CD4-positive, alpha-beta T cell treated with Interleukin-6 for 4 hours (primary cell): ENCODE results near the gene QSER1.
"Not testable (repeated sequence)": the region's sequence is repeated elsewhere in the genome, so short reads cannot be mapped to it uniquely, and the experiment has no call there.

ENCODE experiments used
- DNase-seq: peaks from one replicate; pipeline ENCODE4 v3.0.0-alpha.2; 2020; ENCODE audit warnings: mixed read lengths

QSER1 gene

GRCh38 chr11:32937283-32937682 lies 44.7 kb downstream of the QSER1 start:
- not testable (repeated sequence) for DNase-seq

GRCh38 chr11:32939046-32939445 lies 46.4 kb downstream of the QSER1 start:
- no peak for DNase-seq

DNA sequence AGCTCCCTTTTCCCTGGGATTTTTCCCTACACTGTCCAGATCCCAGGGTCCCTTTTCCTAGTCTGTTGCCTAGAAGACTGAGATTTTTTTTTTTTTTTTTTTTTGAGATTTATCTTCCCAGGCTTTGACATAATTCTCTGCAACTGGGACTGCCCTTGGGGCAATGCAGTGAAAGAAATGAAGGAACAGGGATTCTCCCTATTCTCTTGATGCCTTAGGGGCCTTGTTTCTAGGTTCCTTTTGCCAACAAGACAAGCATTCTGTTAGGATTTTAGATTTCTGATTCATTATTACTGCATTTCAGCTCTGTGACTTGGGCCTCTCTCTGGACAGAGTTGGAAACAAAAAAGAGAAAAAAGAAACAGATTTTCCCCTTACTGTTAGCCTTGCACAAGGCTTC lies 47.3 kb downstream of the QSER1 start:
- DNase-seq, result no peak

DNA sequence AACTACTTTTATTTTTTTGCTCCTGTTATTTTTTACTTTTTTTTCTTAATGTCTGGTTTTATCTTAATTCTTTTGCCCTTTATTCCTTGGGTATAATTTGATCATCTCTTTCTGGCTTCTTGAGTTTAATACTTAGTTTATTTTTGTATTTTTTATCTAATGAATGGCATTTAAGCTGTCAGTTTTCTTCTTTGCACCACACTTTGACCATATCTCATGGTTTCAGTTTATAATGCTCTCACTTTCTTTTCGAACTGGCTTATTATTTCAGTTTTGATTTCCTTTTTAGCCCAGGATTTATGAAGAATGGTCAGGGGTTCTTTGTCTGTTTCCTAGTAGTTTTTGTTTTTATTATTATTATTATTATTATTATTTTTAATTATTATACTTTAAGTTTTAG lies 48.3 kb downstream of the QSER1 start:
- DNase-seq, result no peak

DNA sequence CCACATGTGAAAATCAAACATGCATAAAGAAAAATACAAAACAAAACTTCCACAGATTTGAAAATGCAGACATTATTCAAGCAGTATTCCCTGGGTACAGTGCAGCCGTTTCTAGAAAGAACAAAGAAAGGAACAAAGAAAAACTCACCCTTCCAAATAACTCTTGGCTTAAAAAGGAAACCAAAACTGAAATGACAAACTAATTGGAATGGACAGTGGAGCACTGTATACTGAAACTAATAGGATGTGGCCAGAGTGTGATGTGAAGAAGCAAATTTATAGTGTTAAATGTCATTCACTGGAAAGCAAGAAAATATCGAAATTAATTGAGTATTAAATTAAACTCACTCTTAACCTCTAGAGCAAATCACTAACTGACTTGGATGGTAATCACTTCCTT lies 55.4 kb downstream of the QSER1 start:
- DNase-seq, result no peak

GRCh38 chr11:32949739-32950138 lies 57.1 kb downstream of the QSER1 start:
- no peak for DNase-seq

- no peak for DNase-seq
These were observed 59.8 kb downstream of the QSER1 start for GRCh38 chr11:32952421-32952820.

- no peak for DNase-seq
These were observed 61.1 kb downstream of the QSER1 start for GRCh38 chr11:32953700-32954099.

- DNase-seq, result no peak
These were observed 68.0 kb downstream of the QSER1 start for GRCh38 chr11:32960553-32961164.

GRCh38 chr11:32962016-32962415 lies 69.4 kb downstream of the QSER1 start:
- no peak for DNase-seq

DNA sequence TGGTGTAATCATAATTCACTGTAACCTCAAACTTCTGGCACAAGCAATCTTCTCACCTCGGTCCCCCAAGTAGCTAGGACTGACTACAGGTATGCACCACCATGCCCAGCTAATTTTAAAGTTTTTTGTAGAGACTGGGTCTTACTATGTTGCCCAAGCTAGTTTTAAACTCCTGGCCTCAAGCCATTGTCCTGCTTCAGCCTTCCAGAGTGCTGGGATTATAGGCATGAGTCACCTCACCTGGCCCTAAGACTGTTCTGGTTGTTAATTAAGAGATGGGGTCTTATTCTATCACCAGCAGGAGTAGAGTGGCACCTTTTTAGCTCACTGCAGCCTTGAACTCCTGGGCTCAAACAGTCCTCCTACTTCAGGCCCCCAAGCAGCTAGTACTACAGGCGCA lies 71.1 kb downstream of the QSER1 start:
- no peak for DNase-seq

GRCh38 chr11:32968541-32968940 lies 75.9 kb downstream of the QSER1 start:
- no peak for DNase-seq

- not testable (repeated sequence) for DNase-seq
These were observed 79.6 kb downstream of the QSER1 start for GRCh38 chr11:32972233-32972632.

GRCh38 chr11:32972781-32973180 lies 80.2 kb downstream of the QSER1 start:
- no peak for DNase-seq

- no peak for DNase-seq
These were observed 90.0 kb downstream of the QSER1 start for GRCh38 chr11:32982626-32983025.

DNA sequence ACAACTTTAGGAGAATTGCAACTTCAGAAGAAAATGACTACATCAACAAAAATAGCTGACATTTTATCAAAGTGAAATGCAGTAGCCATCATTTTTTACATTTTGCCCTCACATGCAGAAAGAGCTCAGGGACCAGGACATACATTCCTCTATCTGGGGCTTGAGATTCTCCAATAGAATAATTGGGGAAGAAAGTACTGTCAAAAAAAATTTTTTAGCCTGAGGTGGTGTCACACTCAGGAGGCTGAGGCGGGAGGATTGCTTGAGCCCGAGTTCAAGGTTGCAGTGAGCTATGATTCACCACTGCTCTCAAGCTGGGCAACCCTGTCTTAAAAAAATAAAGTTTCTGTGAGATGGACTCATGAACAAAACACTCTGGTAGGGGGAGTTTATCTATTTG lies 90.9 kb downstream of the QSER1 start:
- no peak for DNase-seq

- DNase-seq, result no peak
These were observed 93.0 kb downstream of the QSER1 start for GRCh38 chr11:32985600-32985999.

- DNase-seq, result no peak
These were observed 95.2 kb downstream of the QSER1 start for GRCh38 chr11:32987851-32988250.

- no peak for DNase-seq
These were observed 97.9 kb downstream of the QSER1 start for GRCh38 chr11:32990481-32990880.

DNA sequence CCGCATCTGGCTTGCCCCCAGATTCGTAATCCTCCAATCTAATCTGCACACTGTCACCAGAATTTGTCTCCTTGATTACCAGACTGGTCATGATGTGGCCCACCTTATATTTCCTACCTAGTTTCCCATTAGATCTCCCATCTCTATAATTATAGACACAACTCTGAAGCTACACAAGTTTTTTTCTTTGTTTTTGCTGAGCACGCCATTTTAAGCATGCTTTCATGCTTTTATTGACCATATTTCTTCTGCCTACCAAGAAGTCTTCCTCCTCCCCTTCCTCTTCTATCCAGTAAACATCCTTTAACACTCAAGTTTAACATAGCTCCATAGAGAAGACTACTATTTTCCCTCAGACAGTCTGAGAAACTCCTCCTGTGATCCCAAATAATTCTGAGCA lies 98.8 kb downstream of the QSER1 start:
- no peak for DNase-seq

- DNase-seq, result no peak
These were observed 99.3 kb downstream of the QSER1 start for GRCh38 chr11:32991898-32992297.

GRCh38 chr11:33000181-33000580 lies 107.6 kb downstream of the QSER1 start:
- no peak for DNase-seq

- DNase-seq, result no peak
These were observed 108.7 kb downstream of the QSER1 start for GRCh38 chr11:33001281-33001680.

- no peak for DNase-seq
These were observed 109.3 kb downstream of the QSER1 start for GRCh38 chr11:33001751-33002542.

DNA sequence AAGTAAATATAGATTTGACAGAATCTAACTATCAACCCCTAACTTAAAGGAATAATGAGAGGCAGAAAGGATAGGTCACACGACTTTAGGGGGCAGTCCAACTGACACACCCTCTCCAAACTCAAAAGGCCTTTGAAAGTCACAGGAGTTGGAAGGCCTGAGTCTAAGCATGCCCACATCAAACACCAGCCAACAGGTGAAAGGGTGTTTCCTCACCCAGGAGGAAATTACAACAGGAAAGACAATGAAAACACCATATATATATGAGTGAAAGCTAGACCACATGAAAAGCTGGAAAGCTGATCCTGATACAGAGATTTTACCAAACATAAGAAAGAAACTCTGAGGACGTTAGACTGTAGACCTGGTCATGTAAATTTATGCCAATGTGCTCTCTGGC lies 112.6 kb downstream of the QSER1 start:
- DNase-seq, result peak; percentile 27
